Liver (tissue), 9 donors: ENCODE results near the gene RASGRP3. TPM values are rescaled to one million over a fixed set of nuclear protein-coding genes. Genes with fewer than 3 reads are reported as not detected.

Experiments used
- DNase-seq: peaks from one replicate; pipeline ENCODE4 v3.0.0-alpha.2; 2017; ENCODE audit warnings: low spot score
- H3K27ac ChIP-seq, 2 donors: one replicate each; pipeline ENCODE4 v1.7.0; 2013; ENCODE audit warnings: inconsistent platforms in 2 of 2, low read length in 2 of 2, control low read depth in 1 of 2, low read depth in 1 of 2, mild to moderate bottlenecking in 1 of 2
- H3K27me3 ChIP-seq, 4 donors: one replicate each; pipeline versions ENCODE4 v1.6.1 to v1.7.0; 2013; ENCODE audit warnings: low read length in 3 of 4, inconsistent platforms in 1 of 4, mild to moderate bottlenecking in 1 of 4, moderate library complexity in 1 of 4; ENCODE audit not compliant: control insufficient read depth in 4 of 4, insufficient read depth in 4 of 4
- H3K36me3 ChIP-seq, 4 donors: one replicate each; pipeline versions ENCODE4 v1.6.1 to v1.7.0; 2013; ENCODE audit warnings: low read length in 3 of 4, mild to moderate bottlenecking in 3 of 4, low read depth in 1 of 4, moderate library complexity in 1 of 4; ENCODE audit not compliant: control insufficient read depth in 4 of 4, insufficient read depth in 3 of 4
- H3K4me1 ChIP-seq, 4 donors: one replicate each; pipeline versions ENCODE4 v1.6.1 to v1.7.0; 2013; ENCODE audit warnings: low read length in 3 of 4, mild to moderate bottlenecking in 3 of 4, moderate library complexity in 1 of 4; ENCODE audit not compliant: control insufficient read depth in 4 of 4, insufficient read depth in 4 of 4
- H3K4me3 ChIP-seq, 3 donors: one replicate each; pipeline versions ENCODE4 v1.6.1 to v1.7.0; 2013; ENCODE audit warnings: low read length in 3 of 3, control low read depth in 1 of 3, low read depth in 1 of 3, mild to moderate bottlenecking in 1 of 3
- H3K9ac ChIP-seq, 2 donors: one replicate each; pipeline ENCODE4 v1.7.0; 2013; ENCODE audit warnings: low read length in 2 of 2, mild to moderate bottlenecking in 2 of 2, moderate library complexity in 2 of 2, control low read depth in 1 of 2, low read depth in 1 of 2
- H3K9me3 ChIP-seq, 4 donors: one replicate each; pipeline versions ENCODE4 v1.6.1 to v1.7.0; 2013; ENCODE audit warnings: low read length in 3 of 4; ENCODE audit not compliant: control insufficient read depth in 4 of 4
- FOXA1 ChIP-seq: IDR thresholded peaks from 2 replicates; pipeline ENCODE4 v1.6.1; 2016; ENCODE audit warnings: antibody characterized with exemption
- FOXA2 ChIP-seq: IDR thresholded peaks from 2 replicates; pipeline ENCODE4 v1.6.1; 2016; ENCODE audit warnings: antibody characterized with exemption
- GABPA ChIP-seq, 2 donors: IDR thresholded peaks in 1 of 2; conservative IDR thresholded peaks in 1 of 2; 2 replicates each; pipeline ENCODE4 v1.6.1; 2016; ENCODE audit warnings: antibody characterized with exemption in 2 of 2, mild to moderate bottlenecking in 1 of 2, moderate library complexity in 1 of 2
- JUND ChIP-seq, 2 donors: IDR thresholded peaks; 2 replicates each; pipeline ENCODE4 v1.6.1; 2016; ENCODE audit warnings: antibody characterized with exemption in 2 of 2
- NR2F2 ChIP-seq: IDR thresholded peaks from 2 replicates; pipeline ENCODE4 v1.6.1; 2016; ENCODE audit warnings: antibody characterized with exemption
- RAD21 ChIP-seq, 2 donors: IDR thresholded peaks; 2 replicates each; pipeline ENCODE4 v1.6.1; 2016; ENCODE audit warnings: antibody characterized with exemption in 2 of 2, mild to moderate bottlenecking in 2 of 2
- REST ChIP-seq: IDR thresholded peaks from 2 replicates; pipeline ENCODE4 v1.6.1; 2016; ENCODE audit warnings: antibody characterized with exemption, mild to moderate bottlenecking
- RXRA ChIP-seq, 2 donors: IDR thresholded peaks; 2 replicates each; pipeline ENCODE4 v1.6.1; 2017 to 2018; ENCODE audit warnings: antibody characterized with exemption in 2 of 2, mild to moderate bottlenecking in 1 of 2
- SP1 ChIP-seq: IDR thresholded peaks from 2 replicates; pipeline ENCODE4 v1.6.1; 2018; ENCODE audit warnings: antibody characterized with exemption, mild to moderate bottlenecking
- YY1 ChIP-seq: IDR thresholded peaks from 2 replicates; pipeline ENCODE4 v1.6.1; 2016; ENCODE audit warnings: antibody characterized with exemption, mild to moderate bottlenecking
- WGBS: extraction: QIAGEN DNeasy Blood & Tissue Kit; methylation state at CpG from one replicate; pipeline ENCODE4 v1.1.7; 2013; 5-methylcytosine and 5-hydroxymethylcytosine counted together
- polyA plus RNA-seq, 2 donors: library from polyadenylated mRNA; stranded (reverse) in 1 of 2; unstranded in 1 of 2; fragments of 200-250 nt in 1 of 2; fragments of >200 nt in 1 of 2; fragmentation: Nextera tagmentation in 1 of 2; extraction: Ambion mirVana in 1 of 2; gene quantifications; one replicate each; pipeline versions ENCODE4 v1.2.1 to v1.2.3, GENCODE V29; 2013 to 2015
- total RNA-seq, 2 donors: library from RNA; depleted of rRNA; stranded (reverse); fragments of >200 nt; gene quantifications; one replicate each; pipeline ENCODE4 v1.2.3, GENCODE V29; 2014
- TF ChIP-seq, protein P1 (sequence below): IDR thresholded peaks from 2 replicates; pipeline ENCODE4 v1.6.1; 2016; ENCODE audit warnings: antibody characterized with exemption
- TF ChIP-seq, protein P2 (sequence below): IDR thresholded peaks from 2 replicates; pipeline ENCODE4 v1.6.1; 2016; ENCODE audit warnings: antibody characterized with exemption
- donor health status: healthy.
- donor health status: healthy.
- donor health status: healthy.
- donor health status: healthy.
- donor health status: healthy.

RASGRP3 gene
- total and polyA plus RNA-seq, 4 donors, result 1.8 to 9.9 (median 7.0) TPM

GRCh38 chr2:33496726-33497125 lies 20.3 kb downstream of the RASGRP3 start (continued):
- TF ChIP-seq REST (no peak), FOXA1 (no peak), NR2F2 (no peak), YY1 (no peak), FOXA2 (no peak), GABPA (IDR thresholded peaks at IDR 0.05 in 1 of 2, conservative IDR thresholded peaks at IDR 0.05 in 1 of 2) (no peak), RXRA (IDR thresholded peaks at IDR 0.05) (no peak), JUND (IDR thresholded peaks at IDR 0.05) (no peak), RAD21 (IDR thresholded peaks at IDR 0.05) (no peak)
- TF ChIP-seq, protein P1, sequence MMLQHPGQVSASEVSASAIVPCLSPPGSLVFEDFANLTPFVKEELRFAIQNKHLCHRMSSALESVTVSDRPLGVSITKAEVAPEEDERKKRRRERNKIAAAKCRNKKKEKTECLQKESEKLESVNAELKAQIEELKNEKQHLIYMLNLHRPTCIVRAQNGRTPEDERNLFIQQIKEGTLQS, result no peak

DNA sequence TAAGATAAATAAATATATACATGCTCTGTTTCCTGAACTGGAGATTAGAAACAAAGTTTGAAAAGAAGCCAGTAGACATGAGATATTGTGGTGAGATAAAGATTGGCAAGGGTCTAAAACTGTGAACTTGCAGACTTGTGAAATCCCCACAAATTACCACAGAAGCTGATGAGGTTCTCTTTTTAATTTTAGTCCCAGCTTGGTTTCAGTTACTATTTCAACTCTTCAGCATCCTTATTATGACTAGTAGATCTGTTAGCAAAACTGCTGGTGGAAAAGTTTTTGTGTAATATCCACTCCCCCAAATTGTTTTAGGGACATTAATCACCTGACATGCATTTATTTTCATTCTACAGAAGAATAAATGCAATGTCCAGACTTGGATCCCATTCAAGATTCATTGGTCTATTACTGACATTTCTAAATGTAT lies 20.8 kb downstream of the RASGRP3 start:
- Histone ChIP-seq H3K4me3 (no peak overlapping the region), H3K9ac (no peak overlapping the region), H3K27ac (no peak overlapping the region), H3K4me1 (no peaks in the 10 kb centered on the region), H3K36me3 (no peaks in the 10 kb centered on the region), H3K27me3 (no peaks in the 10 kb centered on the region), H3K9me3 (no peaks in the 10 kb centered on the region)
- DNase-seq, result no peak
- no peak for TF ChIP-seq GABPA (IDR thresholded peaks at IDR 0.05 in 1 of 2, conservative IDR thresholded peaks at IDR 0.05 in 1 of 2)

GRCh38 chr2:33498291-33498956 lies 22.0 kb downstream of the RASGRP3 start:
- 86% methylated on average over 5 of the region's 5 CpGs for WGBS
- no peak for DNase-seq
- H3K9me3 ChIP-seq, result no peaks in the 10 kb centered on the region
- TF ChIP-seq REST (no peak), SP1 (no peak), FOXA2 (no peak), NR2F2 (no peak)
- TF ChIP-seq, protein P1, result no peak
- TF ChIP-seq, protein P2, sequence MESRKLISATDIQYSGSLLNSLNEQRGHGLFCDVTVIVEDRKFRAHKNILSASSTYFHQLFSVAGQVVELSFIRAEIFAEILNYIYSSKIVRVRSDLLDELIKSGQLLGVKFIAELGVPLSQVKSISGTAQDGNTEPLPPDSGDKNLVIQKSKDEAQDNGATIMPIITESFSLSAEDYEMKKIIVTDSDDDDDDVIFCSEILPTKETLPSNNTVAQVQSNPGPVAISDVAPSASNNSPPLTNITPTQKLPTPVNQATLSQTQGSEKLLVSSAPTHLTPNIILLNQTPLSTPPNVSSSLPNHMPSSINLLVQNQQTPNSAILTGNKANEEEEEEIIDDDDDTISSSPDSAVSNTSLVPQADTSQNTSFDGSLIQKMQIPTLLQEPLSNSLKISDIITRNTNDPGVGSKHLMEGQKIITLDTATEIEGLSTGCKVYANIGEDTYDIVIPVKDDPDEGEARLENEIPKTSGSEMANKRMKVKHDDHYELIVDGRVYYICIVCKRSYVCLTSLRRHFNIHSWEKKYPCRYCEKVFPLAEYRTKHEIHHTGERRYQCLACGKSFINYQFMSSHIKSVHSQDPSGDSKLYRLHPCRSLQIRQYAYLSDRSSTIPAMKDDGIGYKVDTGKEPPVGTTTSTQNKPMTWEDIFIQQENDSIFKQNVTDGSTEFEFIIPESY, result no peak
- no peaks in the 10 kb centered on the region for H3K36me3 ChIP-seq
- no peaks in the 10 kb centered on the region for H3K4me1 ChIP-seq
- no peak overlapping the region for H3K27ac ChIP-seq
- H3K9ac ChIP-seq, result no peak overlapping the region
- no peak overlapping the region for H3K4me3 ChIP-seq
- no peaks in the 10 kb centered on the region for H3K27me3 ChIP-seq
